Testis (tissue), 3 donors: ENCODE results near the gene RAB7A. TPM values are rescaled to one million over a fixed set of nuclear protein-coding genes. Genes with fewer than 3 reads are reported as not detected.

Experiments used
- DNase-seq: peaks from one replicate; pipeline ENCODE4 v3.0.0-alpha.2; 2019
- H3K27ac ChIP-seq, 2 donors: fragments of 200-600 bp; sonication (generic); one replicate each; pipeline ENCODE4 v1.5.1; 2019
- H3K27me3 ChIP-seq: fragments of 200-600 bp; sonication (generic); one replicate; pipeline ENCODE4 v1.5.1; 2019
- H3K36me3 ChIP-seq: fragments of 200-600 bp; sonication (generic); one replicate; pipeline ENCODE4 v1.5.1; 2017; ENCODE audit warnings: low read depth; ENCODE audit errors: missing control alignments
- H3K4me1 ChIP-seq: fragments of 200-600 bp; sonication (generic); one replicate; pipeline ENCODE4 v1.5.1; 2019
- H3K4me3 ChIP-seq, 2 donors: fragments of 200-600 bp; sonication (generic); one replicate each; pipeline ENCODE4 v1.5.1; 2017 to 2019
- H3K9me3 ChIP-seq: fragments of 200-600 bp; sonication (generic); one replicate; pipeline ENCODE4 v1.5.1; 2017
- CTCF ChIP-seq, 3 experiments: fragments of 450-650 bp in 2 of 3; fragments of 200-600 bp in 1 of 3; sonication (generic) in 1 of 3; IDR thresholded peaks; one replicate each; pipeline ENCODE4 v1.5.1; 2016 to 2019; ENCODE audit warnings: antibody characterized with exemption in 3 of 3, mild to moderate bottlenecking in 2 of 3, moderate library complexity in 1 of 3
- POLR2A ChIP-seq: fragments of 450-650 bp; IDR thresholded peaks from one replicate; pipeline ENCODE4 v1.6.1; 2017; ENCODE audit warnings: antibody characterized with exemption, mild to moderate bottlenecking, moderate library complexity
- WGBS, 2 donors: methylation state at CpG; one replicate each; pipeline ENCODE4 v1.1.5; 2018; 5-methylcytosine and 5-hydroxymethylcytosine counted together
- intact Hi-C: fragments of 100-400 bp; cut with DNase I; formaldehyde crosslinking; loops from one replicate; pipeline ENCODE4 v1.15.1; 2023; ENCODE audit warnings: low total_unique reads
- polyA plus RNA-seq: library from polyadenylated mRNA; stranded (reverse); fragments of 350-450 nt; fragmentation: Illumina TruSeq; extraction: RNeasy Lipid Tissue Mini Kit (QIAGEN cat#74804); gene quantifications from one replicate; pipeline ENCODE4 v1.2.3, GENCODE V29; 2014; ENCODE audit warnings: low read depth, low replicate concordance; ENCODE audit not compliant: insufficient read depth
- total RNA-seq, 2 donors: library from RNA; depleted of rRNA; stranded (reverse); fragments of >200 nt; gene quantifications; one replicate each; pipeline ENCODE4 v1.2.3, GENCODE V29; 2016

The RAB7A gene
- total and polyA plus RNA-seq, 3 donors from 2014 or later: 148 to 152 (median 150) TPM

GRCh38 chr3:128780101-128780837 is 54.3 kb downstream of the RAB7A start:
- H3K4me1 ChIP-seq: peaks cover 4% of the 10 kb centered on the region
- H3K27me3 ChIP-seq: no peaks in the 10 kb centered on the region
- no peaks in the 10 kb centered on the region for H3K9me3 ChIP-seq
- DNase-seq: no peak
- no peaks in the 10 kb centered on the region for H3K36me3 ChIP-seq
- no peak overlapping the region for H3K4me3 ChIP-seq
- H3K27ac ChIP-seq: no peak overlapping the region
- intact Hi-C loops: no loop called here
- no peak for TF ChIP-seq CTCF (IDR thresholded peaks at IDR 0.05)
- TF ChIP-seq POLR2A: no peak
- 37 to 48% methylated on average over 1 of the region's 1 CpG for WGBS, 2 donors

- intact Hi-C loops: no loop called here
These were observed 55.2 kb downstream of the RAB7A start for GRCh38 chr3:128781164-128781563.

GRCh38 chr3:128782282-128783146 is 56.5 kb downstream of the RAB7A start:
- DNase-seq: no peak
- no peak overlapping the region for H3K27ac ChIP-seq
- no peaks in the 10 kb centered on the region for H3K27me3 ChIP-seq
- no peaks in the 10 kb centered on the region for H3K9me3 ChIP-seq
- no peaks in the 10 kb centered on the region for H3K36me3 ChIP-seq
- no peak for TF ChIP-seq CTCF (IDR thresholded peaks at IDR 0.05)
- no peak for TF ChIP-seq POLR2A
- H3K4me1 ChIP-seq: peaks cover 11% of the 10 kb centered on the region
- intact Hi-C loops: no loop called here
- H3K4me3 ChIP-seq: no peak overlapping the region
- WGBS, 2 donors: 88 to 92% methylated on average over 5 of the region's 5 CpGs

More at GRCh38 chr3:128781164-128781563, 55.2 kb downstream of the RAB7A start:
- peaks cover 7% of the 10 kb centered on the region for H3K4me1 ChIP-seq
- H3K27me3 ChIP-seq: no peaks in the 10 kb centered on the region
- 90 to 100% methylated on average over 1 of the region's 1 CpG for WGBS, 2 donors
- H3K36me3 ChIP-seq: no peaks in the 10 kb centered on the region
- H3K4me3 ChIP-seq: no peak overlapping the region
- no peaks in the 10 kb centered on the region for H3K9me3 ChIP-seq
- no peak overlapping the region for H3K27ac ChIP-seq
- no peak for DNase-seq
- TF ChIP-seq CTCF (IDR thresholded peaks at IDR 0.05): no peak
- no peak for TF ChIP-seq POLR2A

- no peak for TF ChIP-seq POLR2A
- TF ChIP-seq CTCF (IDR thresholded peaks at IDR 0.05): no peak
- Histone ChIP-seq H3K27me3 (no peaks in the 10 kb centered on the region), H3K4me3 (no peak overlapping the region), H3K4me1 (peaks cover 11% of the 10 kb centered on the region), H3K27ac (no peak overlapping the region), H3K9me3 (no peaks in the 10 kb centered on the region), H3K36me3 (no peaks in the 10 kb centered on the region)
- intact Hi-C loops: no loop called here
- DNase-seq: no peak
- 86% methylated on average over 4 of the region's 4 CpGs for WGBS, 2 donors
These were observed 57.8 kb downstream of the RAB7A start for GRCh38 chr3:128783774-128784173.
